ENCODE results near the gene OTX1. TPM values are rescaled to one million over a fixed set of nuclear protein-coding genes. Genes with fewer than 3 reads are reported as not detected.

Gene OTX1
- total RNA-seq, 1 experiment from 2014 or later, result 0.90 TPM

DNA sequence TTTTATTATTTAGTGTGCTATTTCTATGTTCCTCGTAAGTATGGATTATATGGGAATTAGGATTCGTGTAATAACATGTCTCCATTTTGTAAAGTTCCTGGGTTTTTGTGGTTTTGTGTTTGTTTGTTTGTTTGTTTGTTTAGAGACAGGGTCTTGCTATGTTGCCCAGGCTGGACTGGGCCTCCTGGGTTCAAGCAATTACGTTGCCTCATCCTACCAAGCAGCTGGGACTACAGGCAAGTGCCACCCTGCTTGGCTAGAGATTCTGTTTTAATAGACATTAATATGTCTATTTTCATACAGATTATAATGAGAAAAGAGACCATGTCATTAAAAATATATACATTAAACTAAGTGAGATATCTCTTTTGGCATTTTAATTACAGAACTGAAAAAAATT lies 35.2 kb upstream of the OTX1 start:
- Mint-ChIP-seq H3K9me3 (no peaks in the 10 kb centered on the region), H3K4me1 (peaks cover 18% of the 10 kb centered on the region), H3K27ac (no peak overlapping the region), H3K4me3 (no peak overlapping the region), H3K27me3 (ENCODE audit: low read depth) (peaks cover 7% of the 10 kb centered on the region), H3K36me3 (no peaks in the 10 kb centered on the region)
- CTCF ChIA-PET, result no interaction called here
- DNase-seq (ENCODE audit: low spot score), result no peak
- TF ChIP-seq, protein P1, sequence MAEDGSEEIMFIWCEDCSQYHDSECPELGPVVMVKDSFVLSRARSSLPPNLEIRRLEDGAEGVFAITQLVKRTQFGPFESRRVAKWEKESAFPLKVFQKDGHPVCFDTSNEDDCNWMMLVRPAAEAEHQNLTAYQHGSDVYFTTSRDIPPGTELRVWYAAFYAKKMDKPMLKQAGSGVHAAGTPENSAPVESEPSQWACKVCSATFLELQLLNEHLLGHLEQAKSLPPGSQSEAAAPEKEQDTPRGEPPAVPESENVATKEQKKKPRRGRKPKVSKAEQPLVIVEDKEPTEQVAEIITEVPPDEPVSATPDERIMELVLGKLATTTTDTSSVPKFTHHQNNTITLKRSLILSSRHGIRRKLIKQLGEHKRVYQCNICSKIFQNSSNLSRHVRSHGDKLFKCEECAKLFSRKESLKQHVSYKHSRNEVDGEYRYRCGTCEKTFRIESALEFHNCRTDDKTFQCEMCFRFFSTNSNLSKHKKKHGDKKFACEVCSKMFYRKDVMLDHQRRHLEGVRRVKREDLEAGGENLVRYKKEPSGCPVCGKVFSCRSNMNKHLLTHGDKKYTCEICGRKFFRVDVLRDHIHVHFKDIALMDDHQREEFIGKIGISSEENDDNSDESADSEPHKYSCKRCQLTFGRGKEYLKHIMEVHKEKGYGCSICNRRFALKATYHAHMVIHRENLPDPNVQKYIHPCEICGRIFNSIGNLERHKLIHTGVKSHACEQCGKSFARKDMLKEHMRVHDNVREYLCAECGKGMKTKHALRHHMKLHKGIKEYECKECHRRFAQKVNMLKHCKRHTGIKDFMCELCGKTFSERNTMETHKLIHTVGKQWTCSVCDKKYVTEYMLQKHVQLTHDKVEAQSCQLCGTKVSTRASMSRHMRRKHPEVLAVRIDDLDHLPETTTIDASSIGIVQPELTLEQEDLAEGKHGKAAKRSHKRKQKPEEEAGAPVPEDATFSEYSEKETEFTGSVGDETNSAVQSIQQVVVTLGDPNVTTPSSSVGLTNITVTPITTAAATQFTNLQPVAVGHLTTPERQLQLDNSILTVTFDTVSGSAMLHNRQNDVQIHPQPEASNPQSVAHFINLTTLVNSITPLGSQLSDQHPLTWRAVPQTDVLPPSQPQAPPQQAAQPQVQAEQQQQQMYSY (CRISPR knock-in tag; IDR thresholded peaks at IDR 0.05), result no peak
- TF ChIP-seq ZNF138 (CRISPR knock-in tag; conservative IDR thresholded peaks at IDR 0.05) (no peak), ZBTB21 (CRISPR knock-in tag; IDR thresholded peaks at IDR 0.05; ENCODE audit: borderline replicate concordance) (no peak), KAT7 (CRISPR knock-in tag; IDR thresholded peaks at IDR 0.05; ENCODE audit: borderline replicate concordance) (no peak), TCF7 (CRISPR knock-in tag; IDR thresholded peaks at IDR 0.05; ENCODE audit: low read depth) (no peak), CREM (CRISPR knock-in tag; IDR thresholded peaks at IDR 0.05) (no peak), RORB (CRISPR knock-in tag; IDR thresholded peaks at IDR 0.05) (no peak)
- TF ChIP-seq, protein P2, sequence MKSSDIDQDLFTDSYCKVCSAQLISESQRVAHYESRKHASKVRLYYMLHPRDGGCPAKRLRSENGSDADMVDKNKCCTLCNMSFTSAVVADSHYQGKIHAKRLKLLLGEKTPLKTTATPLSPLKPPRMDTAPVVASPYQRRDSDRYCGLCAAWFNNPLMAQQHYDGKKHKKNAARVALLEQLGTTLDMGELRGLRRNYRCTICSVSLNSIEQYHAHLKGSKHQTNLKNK (CRISPR knock-in tag; IDR thresholded peaks at IDR 0.05), result no peak
- TF ChIP-seq, protein P3, sequence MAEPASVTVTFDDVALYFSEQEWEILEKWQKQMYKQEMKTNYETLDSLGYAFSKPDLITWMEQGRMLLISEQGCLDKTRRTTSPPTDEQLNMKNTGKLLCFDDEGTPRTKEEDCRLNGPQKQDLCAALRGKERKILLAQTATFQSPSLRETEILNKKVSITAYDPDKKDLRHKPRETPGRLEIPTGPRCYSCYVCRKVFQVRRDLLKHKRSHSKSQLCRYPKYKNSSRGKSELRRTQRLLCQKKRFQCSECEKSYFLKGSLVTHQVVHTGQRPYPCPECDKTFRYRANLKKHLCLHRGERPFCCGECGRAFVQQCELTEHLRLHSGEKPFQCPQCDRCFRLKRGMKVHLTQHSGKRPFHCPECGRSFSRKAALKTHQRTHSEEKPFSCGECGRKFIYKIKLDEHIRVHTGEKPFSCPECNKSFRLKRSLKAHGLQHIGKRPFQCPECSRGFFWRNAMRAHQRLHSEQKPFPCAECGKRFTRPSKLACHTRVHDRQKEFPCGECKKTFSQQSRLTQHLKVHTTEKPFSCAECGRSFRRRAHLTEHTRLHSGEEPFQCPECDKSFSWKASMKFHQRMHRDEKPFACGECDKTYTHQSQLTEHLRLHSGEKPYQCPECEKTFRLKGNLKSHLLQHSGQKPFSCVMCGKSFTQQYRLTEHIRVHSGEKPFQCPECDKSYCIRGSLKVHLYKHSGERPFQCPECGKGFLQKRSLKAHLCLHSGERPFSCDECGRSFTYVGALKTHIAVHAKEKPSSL (CRISPR knock-in tag; conservative IDR thresholded peaks at IDR 0.05), result no peak
- TF ChIP-seq, protein P4, sequence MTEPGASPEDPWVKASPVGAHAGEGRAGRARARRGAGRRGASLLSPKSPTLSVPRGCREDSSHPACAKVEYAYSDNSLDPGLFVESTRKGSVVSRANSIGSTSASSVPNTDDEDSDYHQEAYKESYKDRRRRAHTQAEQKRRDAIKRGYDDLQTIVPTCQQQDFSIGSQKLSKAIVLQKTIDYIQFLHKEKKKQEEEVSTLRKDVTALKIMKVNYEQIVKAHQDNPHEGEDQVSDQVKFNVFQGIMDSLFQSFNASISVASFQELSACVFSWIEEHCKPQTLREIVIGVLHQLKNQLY (CRISPR knock-in tag; IDR thresholded peaks at IDR 0.05), result no peak
- POLR2A ChIA-PET, result no interaction called here
- ATAC-seq, result no peak

DNA sequence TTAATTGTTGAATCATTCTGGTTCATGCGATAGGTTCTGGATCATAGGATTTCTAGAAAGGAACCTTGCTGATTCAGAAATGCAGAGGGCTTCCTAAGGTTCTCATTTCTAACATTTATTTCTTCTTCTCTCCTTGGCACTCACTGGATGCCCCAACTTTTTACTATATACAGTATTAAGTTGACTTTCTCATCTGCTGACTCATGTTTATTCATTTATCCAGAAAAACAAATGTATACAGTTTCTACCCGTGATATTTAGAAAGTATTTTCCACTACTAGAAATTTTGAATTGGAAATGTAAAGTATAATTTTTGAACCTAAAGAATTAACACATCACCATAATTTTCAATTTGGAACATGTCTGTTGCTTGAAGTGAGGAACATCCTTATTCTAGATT lies 32.2 kb upstream of the OTX1 start:
- no peak for ATAC-seq
- ChIA-PET CTCF (no interaction called here), POLR2A (no interaction called here)
- Mint-ChIP-seq H3K4me3 (no peak overlapping the region), H3K27me3 (ENCODE audit: low read depth) (no peaks in the 10 kb centered on the region), H3K36me3 (no peaks in the 10 kb centered on the region), H3K27ac (no peak overlapping the region), H3K9me3 (no peaks in the 10 kb centered on the region), H3K4me1 (peaks cover 5% of the 10 kb centered on the region)
- no peak for DNase-seq (ENCODE audit: low spot score)
- no peak for TF ChIP-seq ETV6 (CRISPR knock-in tag; IDR thresholded peaks at IDR 0.05)
- no peak for TF ChIP-seq TEAD1 (CRISPR knock-in tag; IDR thresholded peaks at IDR 0.05)
- no peak for TF ChIP-seq SMAD3 (CRISPR knock-in tag; IDR thresholded peaks at IDR 0.05; ENCODE audit: borderline replicate concordance)
- TF ChIP-seq MYBL2 (CRISPR knock-in tag; IDR thresholded peaks at IDR 0.05), result no peak
- TF ChIP-seq FOXJ3 (CRISPR knock-in tag; IDR thresholded peaks at IDR 0.05; ENCODE audit: borderline replicate concordance), result no peak
- TF ChIP-seq ZNF263 (CRISPR knock-in tag; IDR thresholded peaks at IDR 0.05; ENCODE audit: low read depth), result no peak
- TF ChIP-seq, protein P5, sequence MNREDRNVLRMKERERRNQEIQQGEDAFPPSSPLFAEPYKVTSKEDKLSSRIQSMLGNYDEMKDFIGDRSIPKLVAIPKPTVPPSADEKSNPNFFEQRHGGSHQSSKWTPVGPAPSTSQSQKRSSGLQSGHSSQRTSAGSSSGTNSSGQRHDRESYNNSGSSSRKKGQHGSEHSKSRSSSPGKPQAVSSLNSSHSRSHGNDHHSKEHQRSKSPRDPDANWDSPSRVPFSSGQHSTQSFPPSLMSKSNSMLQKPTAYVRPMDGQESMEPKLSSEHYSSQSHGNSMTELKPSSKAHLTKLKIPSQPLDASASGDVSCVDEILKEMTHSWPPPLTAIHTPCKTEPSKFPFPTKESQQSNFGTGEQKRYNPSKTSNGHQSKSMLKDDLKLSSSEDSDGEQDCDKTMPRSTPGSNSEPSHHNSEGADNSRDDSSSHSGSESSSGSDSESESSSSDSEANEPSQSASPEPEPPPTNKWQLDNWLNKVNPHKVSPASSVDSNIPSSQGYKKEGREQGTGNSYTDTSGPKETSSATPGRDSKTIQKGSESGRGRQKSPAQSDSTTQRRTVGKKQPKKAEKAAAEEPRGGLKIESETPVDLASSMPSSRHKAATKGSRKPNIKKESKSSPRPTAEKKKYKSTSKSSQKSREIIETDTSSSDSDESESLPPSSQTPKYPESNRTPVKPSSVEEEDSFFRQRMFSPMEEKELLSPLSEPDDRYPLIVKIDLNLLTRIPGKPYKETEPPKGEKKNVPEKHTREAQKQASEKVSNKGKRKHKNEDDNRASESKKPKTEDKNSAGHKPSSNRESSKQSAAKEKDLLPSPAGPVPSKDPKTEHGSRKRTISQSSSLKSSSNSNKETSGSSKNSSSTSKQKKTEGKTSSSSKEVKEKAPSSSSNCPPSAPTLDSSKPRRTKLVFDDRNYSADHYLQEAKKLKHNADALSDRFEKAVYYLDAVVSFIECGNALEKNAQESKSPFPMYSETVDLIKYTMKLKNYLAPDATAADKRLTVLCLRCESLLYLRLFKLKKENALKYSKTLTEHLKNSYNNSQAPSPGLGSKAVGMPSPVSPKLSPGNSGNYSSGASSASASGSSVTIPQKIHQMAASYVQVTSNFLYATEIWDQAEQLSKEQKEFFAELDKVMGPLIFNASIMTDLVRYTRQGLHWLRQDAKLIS (CRISPR knock-in tag; IDR thresholded peaks at IDR 0.05; ENCODE audit: borderline replicate concordance), result no peak
- TF ChIP-seq, protein P6, sequence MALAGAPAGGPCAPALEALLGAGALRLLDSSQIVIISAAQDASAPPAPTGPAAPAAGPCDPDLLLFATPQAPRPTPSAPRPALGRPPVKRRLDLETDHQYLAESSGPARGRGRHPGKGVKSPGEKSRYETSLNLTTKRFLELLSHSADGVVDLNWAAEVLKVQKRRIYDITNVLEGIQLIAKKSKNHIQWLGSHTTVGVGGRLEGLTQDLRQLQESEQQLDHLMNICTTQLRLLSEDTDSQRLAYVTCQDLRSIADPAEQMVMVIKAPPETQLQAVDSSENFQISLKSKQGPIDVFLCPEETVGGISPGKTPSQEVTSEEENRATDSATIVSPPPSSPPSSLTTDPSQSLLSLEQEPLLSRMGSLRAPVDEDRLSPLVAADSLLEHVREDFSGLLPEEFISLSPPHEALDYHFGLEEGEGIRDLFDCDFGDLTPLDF (CRISPR knock-in tag; IDR thresholded peaks at IDR 0.05), result no peak
- no peak for TF ChIP-seq GTF2I (CRISPR knock-in tag; conservative IDR thresholded peaks at IDR 0.05)
- TF ChIP-seq, protein P7, sequence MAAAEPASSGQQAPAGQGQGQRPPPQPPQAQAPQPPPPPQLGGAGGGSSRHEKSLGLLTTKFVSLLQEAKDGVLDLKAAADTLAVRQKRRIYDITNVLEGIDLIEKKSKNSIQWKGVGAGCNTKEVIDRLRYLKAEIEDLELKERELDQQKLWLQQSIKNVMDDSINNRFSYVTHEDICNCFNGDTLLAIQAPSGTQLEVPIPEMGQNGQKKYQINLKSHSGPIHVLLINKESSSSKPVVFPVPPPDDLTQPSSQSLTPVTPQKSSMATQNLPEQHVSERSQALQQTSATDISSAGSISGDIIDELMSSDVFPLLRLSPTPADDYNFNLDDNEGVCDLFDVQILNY (CRISPR knock-in tag; IDR thresholded peaks at IDR 0.05), result no peak
- TF ChIP-seq HMGA2 (CRISPR knock-in tag; IDR thresholded peaks at IDR 0.05), result no peak
- TF ChIP-seq, protein P8, sequence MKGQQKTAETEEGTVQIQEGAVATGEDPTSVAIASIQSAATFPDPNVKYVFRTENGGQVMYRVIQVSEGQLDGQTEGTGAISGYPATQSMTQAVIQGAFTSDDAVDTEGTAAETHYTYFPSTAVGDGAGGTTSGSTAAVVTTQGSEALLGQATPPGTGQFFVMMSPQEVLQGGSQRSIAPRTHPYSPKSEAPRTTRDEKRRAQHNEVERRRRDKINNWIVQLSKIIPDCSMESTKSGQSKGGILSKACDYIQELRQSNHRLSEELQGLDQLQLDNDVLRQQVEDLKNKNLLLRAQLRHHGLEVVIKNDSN (CRISPR knock-in tag; IDR thresholded peaks at IDR 0.05), result no peak

Data from WTC11 (cell line).